Gastroesophageal sphincter (tissue), 3 donors: ENCODE measurements around the gene TDO2.

Source experiments
- CTCF ChIP-seq, 4 experiments: fragments of 200-600 bp in 2 of 4; fragments of 450-650 bp in 2 of 4; sonication (generic) in 1 of 4; IDR thresholded peaks; one replicate each; pipeline ENCODE4 v1.5.1; 2017 to 2019; ENCODE audit warnings: antibody characterized with exemption in 4 of 4, mild to moderate bottlenecking in 2 of 4, moderate library complexity in 2 of 4
- POLR2A ChIP-seq, 2 donors: fragments of 450-650 bp; IDR thresholded peaks; one replicate each; pipeline ENCODE4 v1.6.1; 2017; ENCODE audit warnings: antibody characterized with exemption in 2 of 2, mild to moderate bottlenecking in 2 of 2, moderate library complexity in 1 of 2

GRCh38 chr4:155879767-155880166, 23.7 kb upstream of the TDO2 start:
- TF ChIP-seq CTCF (IDR thresholded peaks at IDR 0.05) (no peak), POLR2A (IDR thresholded peaks at IDR 0.05) (no peak)
